ENCODE results near the gene GMNN. TPM values are rescaled to one million over a fixed set of nuclear protein-coding genes. Genes with fewer than 3 reads are reported as not detected.

GMNN gene
- total and polyA plus RNA-seq, 2 experiments from 2014 or later: 88.2 to 202 TPM

DNA sequence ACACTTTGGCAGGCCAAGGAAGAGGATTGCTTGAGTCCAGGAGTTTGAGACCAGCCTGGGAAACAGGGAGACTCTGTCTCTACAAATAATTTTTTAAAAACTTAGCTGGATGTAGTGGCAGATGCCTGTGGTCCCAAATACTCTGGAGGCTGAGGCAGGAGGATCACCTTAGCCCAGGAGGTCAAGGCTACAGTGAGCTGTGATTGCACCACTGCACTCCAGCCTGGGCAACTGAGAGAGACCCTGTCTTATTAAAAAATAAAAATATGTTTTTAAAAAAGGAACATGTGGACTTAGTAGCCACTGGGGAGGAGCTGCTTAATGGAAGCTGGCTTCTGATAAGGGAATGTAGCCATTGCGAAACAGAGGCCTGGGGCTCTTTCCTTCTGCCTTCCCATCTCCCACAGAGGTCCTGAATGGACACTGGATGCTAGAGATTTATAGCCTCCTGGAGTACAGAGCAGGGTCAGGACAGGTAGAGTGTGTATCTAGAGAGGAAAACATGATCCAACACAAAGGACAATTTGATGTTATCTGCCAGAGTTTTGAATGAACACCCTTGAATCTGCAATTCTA, 21.7 kb upstream of the GMNN start (continued):
- TF ChIP-seq ETS1 (IDR thresholded peaks at IDR 0.05) (no peak), ZNF331 (CRISPR knock-in tag; IDR thresholded peaks at IDR 0.05; ENCODE audit: low read depth) (no peak), STAT1 (IDR thresholded peaks at IDR 0.05; ENCODE audit: unreplicated experiment) (no peak), CREB1 (CRISPR knock-in tag; IDR thresholded peaks at IDR 0.05; ENCODE audit: low read depth) (no peak), ZNF114 (CRISPR knock-in tag; IDR thresholded peaks at IDR 0.05) (no peak), REST (IDR thresholded peaks at IDR 0.05; ENCODE audit: unreplicated experiment) (no peak), EZH2phosphoT487 (IDR thresholded peaks at IDR 0.05; ENCODE audit: unreplicated experiment) (no peak)
- TF ChIP-seq, protein P1, sequence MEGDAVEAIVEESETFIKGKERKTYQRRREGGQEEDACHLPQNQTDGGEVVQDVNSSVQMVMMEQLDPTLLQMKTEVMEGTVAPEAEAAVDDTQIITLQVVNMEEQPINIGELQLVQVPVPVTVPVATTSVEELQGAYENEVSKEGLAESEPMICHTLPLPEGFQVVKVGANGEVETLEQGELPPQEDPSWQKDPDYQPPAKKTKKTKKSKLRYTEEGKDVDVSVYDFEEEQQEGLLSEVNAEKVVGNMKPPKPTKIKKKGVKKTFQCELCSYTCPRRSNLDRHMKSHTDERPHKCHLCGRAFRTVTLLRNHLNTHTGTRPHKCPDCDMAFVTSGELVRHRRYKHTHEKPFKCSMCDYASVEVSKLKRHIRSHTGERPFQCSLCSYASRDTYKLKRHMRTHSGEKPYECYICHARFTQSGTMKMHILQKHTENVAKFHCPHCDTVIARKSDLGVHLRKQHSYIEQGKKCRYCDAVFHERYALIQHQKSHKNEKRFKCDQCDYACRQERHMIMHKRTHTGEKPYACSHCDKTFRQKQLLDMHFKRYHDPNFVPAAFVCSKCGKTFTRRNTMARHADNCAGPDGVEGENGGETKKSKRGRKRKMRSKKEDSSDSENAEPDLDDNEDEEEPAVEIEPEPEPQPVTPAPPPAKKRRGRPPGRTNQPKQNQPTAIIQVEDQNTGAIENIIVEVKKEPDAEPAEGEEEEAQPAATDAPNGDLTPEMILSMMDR (conservative IDR thresholded peaks at IDR 0.05; ENCODE audit: low read depth in 2 of 2): no peak

DNA sequence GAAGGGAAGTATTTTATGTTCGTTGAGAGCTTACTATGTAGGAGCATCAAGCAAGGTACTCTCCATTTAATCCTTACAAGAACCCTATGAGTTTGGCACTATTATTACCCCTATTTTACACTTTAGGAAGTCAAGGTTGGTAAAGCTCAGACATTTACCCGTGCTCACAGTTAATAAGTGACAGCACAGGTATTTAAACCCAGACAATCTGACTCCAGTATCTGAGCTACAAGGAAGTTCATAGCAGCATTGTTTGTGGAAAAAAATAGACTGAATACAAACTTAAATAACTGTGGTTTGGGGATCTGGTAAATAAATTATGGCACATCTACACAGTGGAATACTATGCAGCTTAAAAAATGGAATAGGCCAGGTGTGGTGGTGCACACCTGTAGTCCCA, 21.2 kb upstream of the GMNN start:
- Mint-ChIP-seq H3K4me1 (no peaks in the 10 kb centered on the region), H3K27me3 (ENCODE audit: insufficient read depth, low read depth, poor library complexity) (peaks cover 1% of the 10 kb centered on the region), H3K27ac (no peak overlapping the region), H3K9me3 (peaks cover 6% of the 10 kb centered on the region; the same call in 1 of the 3 replicates), H3K36me3 (ENCODE audit: low read depth) (no peaks in the 10 kb centered on the region), H3K4me3 (no peak overlapping the region)
- H3K4me1 ChIP-seq (ENCODE audit: insufficient read depth): peaks cover 4% of the 10 kb centered on the region; the same call in 1 of the 2 replicates
- H3K9me2 ChIP-seq (ENCODE audit: insufficient read depth): peaks cover 6% of the 10 kb centered on the region
- H3K36me3 ChIP-seq (ENCODE audit: insufficient read depth): no peaks in the 10 kb centered on the region
- H2AFZ ChIP-seq: no peak overlapping the region
- H3K79me2 ChIP-seq (replicated peaks; ENCODE audit: insufficient read depth): no peaks in the 10 kb centered on the region
- H3K4me2 ChIP-seq: no peak overlapping the region
- H3K27ac ChIP-seq (ENCODE audit: low read depth): no peak overlapping the region
- H3K27me3 ChIP-seq (ENCODE audit: insufficient read depth): no peaks in the 10 kb centered on the region
- no peaks in the 10 kb centered on the region for H4K20me1 ChIP-seq (replicated peaks; ENCODE audit: insufficient read depth)
- ATAC-seq (no peak), DNase-seq (ENCODE audit: low spot score) (no peak)
- H3K4me3 ChIP-seq: no peak overlapping the region
- 0 out of 2 replicates have a peak, but pooled peaks cover 2% of the 10 kb centered on the region for H3F3A ChIP-seq (replicated peaks; ENCODE audit: low read depth)
- TF ChIP-seq POLR2AphosphoS5 (IDR thresholded peaks at IDR 0.05; ENCODE audit: low read depth): no peak
- TF ChIP-seq ETS1 (IDR thresholded peaks at IDR 0.05): no peak
- TF ChIP-seq, protein P2, sequence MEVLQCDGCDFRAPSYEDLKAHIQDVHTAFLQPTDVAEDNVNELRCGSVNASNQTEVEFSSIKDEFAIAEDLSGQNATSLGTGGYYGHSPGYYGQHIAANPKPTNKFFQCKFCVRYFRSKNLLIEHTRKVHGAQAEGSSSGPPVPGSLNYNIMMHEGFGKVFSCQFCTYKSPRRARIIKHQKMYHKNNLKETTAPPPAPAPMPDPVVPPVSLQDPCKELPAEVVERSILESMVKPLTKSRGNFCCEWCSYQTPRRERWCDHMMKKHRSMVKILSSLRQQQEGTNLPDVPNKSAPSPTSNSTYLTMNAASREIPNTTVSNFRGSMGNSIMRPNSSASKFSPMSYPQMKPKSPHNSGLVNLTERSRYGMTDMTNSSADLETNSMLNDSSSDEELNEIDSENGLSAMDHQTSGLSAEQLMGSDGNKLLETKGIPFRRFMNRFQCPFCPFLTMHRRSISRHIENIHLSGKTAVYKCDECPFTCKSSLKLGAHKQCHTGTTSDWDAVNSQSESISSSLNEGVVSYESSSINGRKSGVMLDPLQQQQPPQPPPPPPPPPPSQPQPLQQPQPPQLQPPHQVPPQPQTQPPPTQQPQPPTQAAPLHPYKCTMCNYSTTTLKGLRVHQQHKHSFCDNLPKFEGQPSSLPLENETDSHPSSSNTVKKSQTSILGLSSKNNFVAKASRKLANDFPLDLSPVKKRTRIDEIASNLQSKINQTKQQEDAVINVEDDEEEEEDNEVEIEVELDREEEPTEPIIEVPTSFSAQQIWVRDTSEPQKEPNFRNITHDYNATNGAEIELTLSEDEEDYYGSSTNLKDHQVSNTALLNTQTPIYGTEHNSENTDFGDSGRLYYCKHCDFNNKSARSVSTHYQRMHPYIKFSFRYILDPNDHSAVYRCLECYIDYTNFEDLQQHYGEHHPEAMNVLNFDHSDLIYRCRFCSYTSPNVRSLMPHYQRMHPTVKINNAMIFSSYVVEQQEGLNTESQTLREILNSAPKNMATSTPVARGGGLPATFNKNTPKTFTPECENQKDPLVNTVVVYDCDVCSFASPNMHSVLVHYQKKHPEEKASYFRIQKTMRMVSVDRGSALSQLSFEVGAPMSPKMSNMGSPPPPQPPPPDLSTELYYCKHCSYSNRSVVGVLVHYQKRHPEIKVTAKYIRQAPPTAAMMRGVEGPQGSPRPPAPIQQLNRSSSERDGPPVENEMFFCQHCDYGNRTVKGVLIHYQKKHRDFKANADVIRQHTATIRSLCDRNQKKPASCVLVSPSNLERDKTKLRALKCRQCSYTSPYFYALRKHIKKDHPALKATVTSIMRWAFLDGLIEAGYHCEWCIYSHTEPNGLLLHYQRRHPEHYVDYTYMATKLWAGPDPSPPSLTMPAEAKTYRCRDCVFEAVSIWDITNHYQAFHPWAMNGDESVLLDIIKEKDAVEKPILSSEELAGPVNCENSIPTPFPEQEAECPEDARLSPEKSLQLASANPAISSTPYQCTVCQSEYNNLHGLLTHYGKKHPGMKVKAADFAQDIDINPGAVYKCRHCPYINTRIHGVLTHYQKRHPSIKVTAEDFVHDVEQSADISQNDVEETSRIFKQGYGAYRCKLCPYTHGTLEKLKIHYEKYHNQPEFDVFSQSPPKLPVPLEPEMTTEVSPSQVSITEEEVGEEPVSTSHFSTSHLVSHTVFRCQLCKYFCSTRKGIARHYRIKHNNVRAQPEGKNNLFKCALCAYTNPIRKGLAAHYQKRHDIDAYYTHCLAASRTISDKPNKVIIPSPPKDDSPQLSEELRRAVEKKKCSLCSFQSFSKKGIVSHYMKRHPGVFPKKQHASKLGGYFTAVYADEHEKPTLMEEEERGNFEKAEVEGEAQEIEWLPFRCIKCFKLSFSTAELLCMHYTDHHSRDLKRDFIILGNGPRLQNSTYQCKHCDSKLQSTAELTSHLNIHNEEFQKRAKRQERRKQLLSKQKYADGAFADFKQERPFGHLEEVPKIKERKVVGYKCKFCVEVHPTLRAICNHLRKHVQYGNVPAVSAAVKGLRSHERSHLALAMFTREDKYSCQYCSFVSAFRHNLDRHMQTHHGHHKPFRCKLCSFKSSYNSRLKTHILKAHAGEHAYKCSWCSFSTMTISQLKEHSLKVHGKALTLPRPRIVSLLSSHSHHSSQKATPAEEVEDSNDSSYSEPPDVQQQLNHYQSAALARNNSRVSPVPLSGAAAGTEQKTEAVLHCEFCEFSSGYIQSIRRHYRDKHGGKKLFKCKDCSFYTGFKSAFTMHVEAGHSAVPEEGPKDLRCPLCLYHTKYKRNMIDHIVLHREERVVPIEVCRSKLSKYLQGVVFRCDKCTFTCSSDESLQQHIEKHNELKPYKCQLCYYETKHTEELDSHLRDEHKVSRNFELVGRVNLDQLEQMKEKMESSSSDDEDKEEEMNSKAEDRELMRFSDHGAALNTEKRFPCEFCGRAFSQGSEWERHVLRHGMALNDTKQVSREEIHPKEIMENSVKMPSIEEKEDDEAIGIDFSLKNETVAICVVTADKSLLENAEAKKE (CRISPR knock-in tag; IDR thresholded peaks at IDR 0.05): no peak
- no peak for TF ChIP-seq ZNF331 (CRISPR knock-in tag; IDR thresholded peaks at IDR 0.05; ENCODE audit: low read depth)
- no peak for TF ChIP-seq JUNB (IDR thresholded peaks at IDR 0.05; ENCODE audit: unreplicated experiment)
